SU-DHL-6 (cell line): ENCODE results near the gene GSN.

ENCODE experiments used
- H2AFZ ChIP-seq: fragments of 200-600 bp; sonication (generic); 2 replicates; pipeline ENCODE4 v1.6.1; 2014; ENCODE audit warnings: low read depth, mild to moderate bottlenecking, moderate library complexity, mixed read lengths, antibody characterized with exemption, low read length; ENCODE audit not compliant: severe bottlenecking
- H3F3A ChIP-seq: fragments of 200-600 bp; shearing (Covaris generic); 2 replicates; pipeline ENCODE4 v1.6.0; 2016; ENCODE audit warnings: antibody characterized with exemption, mild to moderate bottlenecking; ENCODE audit not compliant: insufficient read depth
- H3K27ac ChIP-seq: fragments of 200-600 bp; sonication (generic); 2 replicates; pipeline ENCODE4 v1.5.1; 2016; ENCODE audit warnings: low read depth, mild to moderate bottlenecking, low read length, moderate library complexity, mixed read lengths
- H3K27me3 ChIP-seq: fragments of 200-600 bp; sonication (generic), shearing (Covaris generic); 2 replicates; pipeline ENCODE4 v1.6.0; 2014; ENCODE audit warnings: mild to moderate bottlenecking, low read length
- H3K36me3 ChIP-seq: fragments of 200-600 bp; sonication (generic); 2 replicates; pipeline ENCODE4 v1.6.1; 2014; ENCODE audit warnings: mild to moderate bottlenecking, low read length, mixed read lengths
- H3K4me2 ChIP-seq: fragments of 300-600, 200-600 bp; shearing (Covaris generic), sonication (generic); 2 replicates; pipeline ENCODE4 v1.6.0; 2014; ENCODE audit warnings: low read length, low read depth, mild to moderate bottlenecking; ENCODE audit not compliant: poor library complexity, severe bottlenecking
- H3K4me3 ChIP-seq: fragments of 200-600 bp; sonication (generic); 2 replicates; pipeline ENCODE4 v1.5.1; 2014; ENCODE audit warnings: antibody characterized with exemption, low read length, mild to moderate bottlenecking, mixed read lengths; ENCODE audit not compliant: insufficient read depth, poor library complexity, severe bottlenecking
- H3K79me2 ChIP-seq: fragments of 200-600 bp; sonication (generic); 2 replicates; pipeline ENCODE4 v1.6.1; 2014; ENCODE audit warnings: mild to moderate bottlenecking, low read length, moderate library complexity; ENCODE audit not compliant: insufficient read depth
- H3K9ac ChIP-seq: fragments of 200-600 bp; sonication (generic); 2 replicates; pipeline ENCODE4 v1.7.0; 2014; ENCODE audit warnings: mild to moderate bottlenecking, low read length
- H3K9me2 ChIP-seq: fragments of 200-600 bp; sonication (generic); replicated peaks from 2 replicates; pipeline ENCODE4 v1.6.1; 2014; ENCODE audit warnings: low read length; ENCODE audit not compliant: insufficient read depth
- H3K9me3 ChIP-seq: fragments of 200-600 bp; sonication (generic); 2 replicates; pipeline ENCODE4 v1.6.1; 2014; ENCODE audit warnings: low read length, mixed read lengths; ENCODE audit not compliant: insufficient read depth
- H4K20me1 ChIP-seq: fragments of 200-600 bp; sonication (generic); 2 replicates; pipeline ENCODE4 v1.6.1; 2014; ENCODE audit warnings: low read depth, mild to moderate bottlenecking, antibody characterized with exemption, low read length, moderate library complexity, mixed read lengths
- CTCF ChIP-seq: fragments of 200-600 bp; sonication (generic); IDR thresholded peaks from one replicate; pipeline ENCODE4 v1.5.1; 2017; ENCODE audit warnings: antibody characterized with exemption, mild to moderate bottlenecking, low read length, moderate library complexity; ENCODE audit not compliant: insufficient read depth, poor library complexity, severe bottlenecking
- EZH2phosphoT487 ChIP-seq: fragments of 200-600 bp; sonication (generic), shearing (Covaris generic); conservative IDR thresholded peaks from 2 replicates; pipeline ENCODE4 v1.6.1; 2018; ENCODE audit warnings: mild to moderate bottlenecking, antibody characterized with exemption, low read length, moderate library complexity, mixed read lengths

GSN gene

GRCh38 chr9:121321016-121321503, 53.1 kb downstream of the GSN start:
- TF ChIP-seq CTCF, result no peak
- TF ChIP-seq EZH2phosphoT487, result no peak
- Histone ChIP-seq H3F3A (no peaks in the 10 kb centered on the region), H3K27ac (no peak overlapping the region), H3K9me2 (no peaks in the 10 kb centered on the region), H3K79me2 (no peaks in the 10 kb centered on the region), H3K4me3 (no peak overlapping the region), H3K36me3 (no peaks in the 10 kb centered on the region), H4K20me1 (no peaks in the 10 kb centered on the region), H3K9ac (no peak overlapping the region), H3K4me2 (no peak overlapping the region), H3K27me3 (no peaks in the 10 kb centered on the region), H3K9me3 (no peaks in the 10 kb centered on the region), H2AFZ (no peak overlapping the region)

- Histone ChIP-seq H3K9me3 (no peaks in the 10 kb centered on the region), H4K20me1 (no peaks in the 10 kb centered on the region), H3K27ac (no peak overlapping the region), H3F3A (no peaks in the 10 kb centered on the region), H2AFZ (no peak overlapping the region), H3K4me3 (no peak overlapping the region), H3K9ac (no peak overlapping the region), H3K36me3 (no peaks in the 10 kb centered on the region), H3K9me2 (no peaks in the 10 kb centered on the region), H3K27me3 (no peaks in the 10 kb centered on the region), H3K4me2 (no peak overlapping the region), H3K79me2 (no peaks in the 10 kb centered on the region)
- TF ChIP-seq CTCF, result no peak
- no peak for TF ChIP-seq EZH2phosphoT487
Measured at GRCh38 chr9:121322037-121322736, 54.2 kb downstream of the GSN start.

- Histone ChIP-seq H3K4me3 (no peak overlapping the region), H3K9me3 (no peaks in the 10 kb centered on the region), H4K20me1 (no peaks in the 10 kb centered on the region), H3K27me3 (no peaks in the 10 kb centered on the region), H3K36me3 (no peaks in the 10 kb centered on the region), H3K79me2 (no peaks in the 10 kb centered on the region), H3K27ac (no peak overlapping the region), H3K9ac (no peak overlapping the region), H2AFZ (no peak overlapping the region), H3K4me2 (no peak overlapping the region), H3F3A (no peaks in the 10 kb centered on the region), H3K9me2 (no peaks in the 10 kb centered on the region)
- no peak for TF ChIP-seq EZH2phosphoT487
- no peak for TF ChIP-seq CTCF
Measured at GRCh38 chr9:121322737-121323448, 54.9 kb downstream of the GSN start.
